Neural progenitor cell (in vitro differentiated cells): Measurements from ENCODE around the gene ZNF839. TPM values are rescaled to one million over a fixed set of nuclear protein-coding genes. Genes with fewer than 3 reads are reported as not detected.

Source experiments
- DNase-seq: peaks from one replicate; pipeline ENCODE4 v3.0.0-alpha.2; 2016; ENCODE audit warnings: low spot score
- H2AFZ ChIP-seq: fragments of 200-600 bp; sonication (generic); replicated peaks from 2 replicates; pipeline ENCODE4 v1.6.1; 2016; ENCODE audit warnings: antibody characterized with exemption
- H3F3A ChIP-seq: fragments of 200-600 bp; sonication (generic); 2 replicates; pipeline ENCODE4 v1.6.1; 2016; ENCODE audit warnings: antibody characterized with exemption, low read depth
- H3K27ac ChIP-seq: fragments of 200-600 bp; sonication (generic); 2 replicates; pipeline ENCODE4 v1.5.1; 2016; ENCODE audit warnings: mild to moderate bottlenecking
- H3K27me3 ChIP-seq: fragments of 200-600 bp; sonication (generic); 2 replicates; pipeline ENCODE4 v1.6.1; 2016; ENCODE audit warnings: mild to moderate bottlenecking, moderate library complexity
- H3K36me3 ChIP-seq: fragments of 200-600 bp; sonication (generic); 2 replicates; pipeline ENCODE4 v1.5.1; 2016
- H3K4me1 ChIP-seq: fragments of 200-600 bp; sonication (generic); 2 replicates; pipeline ENCODE4 v1.6.1; 2016; ENCODE audit warnings: mixed run types
- H3K4me2 ChIP-seq: fragments of 200-600 bp; sonication (generic); 2 replicates; pipeline ENCODE4 v1.6.1; 2016
- H3K4me3 ChIP-seq: fragments of 200-600 bp; sonication (generic); 2 replicates; pipeline ENCODE4 v1.5.1; 2016
- H3K79me2 ChIP-seq: fragments of 200-600 bp; sonication (generic); 2 replicates; pipeline ENCODE4 v1.6.1; 2016; ENCODE audit warnings: low read depth
- H3K9ac ChIP-seq: fragments of 200-600 bp; sonication (generic); 2 replicates; pipeline ENCODE4 v1.6.1; 2016
- H3K9me3 ChIP-seq: fragments of 200-600 bp; sonication (generic); 2 replicates; pipeline ENCODE4 v1.5.1; 2016; ENCODE audit warnings: low read depth
- H4K20me1 ChIP-seq: fragments of 200-600 bp; sonication (generic); 2 replicates; pipeline ENCODE4 v1.6.1; 2016; ENCODE audit warnings: low read depth
- H3K27ac Mint-ChIP-seq: 3 replicates; pipeline ENCODE4 v1.8.0; 2021; ENCODE audit warnings: mixed read lengths
- H3K27me3 Mint-ChIP-seq: 2 replicates; pipeline ENCODE4 v1.8.0; 2022; ENCODE audit warnings: low read depth, mild to moderate bottlenecking, inconsistent platforms, moderate library complexity, mixed read lengths; ENCODE audit not compliant: insufficient read depth
- H3K36me3 Mint-ChIP-seq: 3 replicates; pipeline ENCODE4 v1.8.0; 2021; ENCODE audit warnings: mixed read lengths
- H3K4me1 Mint-ChIP-seq: 3 replicates; pipeline ENCODE4 v1.8.0; 2021; ENCODE audit warnings: mixed read lengths
- H3K4me3 Mint-ChIP-seq: 3 replicates; pipeline ENCODE4 v1.8.0; 2021; ENCODE audit warnings: mild to moderate bottlenecking, moderate library complexity, mixed read lengths
- H3K9me3 Mint-ChIP-seq: 3 replicates; pipeline ENCODE4 v1.8.0; 2020; ENCODE audit warnings: mixed read lengths
- EZH2 ChIP-seq: fragments of 200-600 bp; sonication (generic); IDR thresholded peaks from 2 replicates; pipeline ENCODE4 v1.6.1; 2017; ENCODE audit warnings: antibody characterized with exemption, mild to moderate bottlenecking, moderate library complexity
- EZH2phosphoT487 ChIP-seq: fragments of 200-600 bp; sonication (generic); IDR thresholded peaks from 2 replicates; pipeline ENCODE4 v1.6.1; 2017; ENCODE audit warnings: antibody characterized with exemption
- total RNA-seq: library from RNA; depleted of rRNA; stranded (reverse); fragments of >200 nt; gene quantifications from 2 replicates; pipeline ENCODE4 v1.2.3, GENCODE V29; 2015; ENCODE audit warnings: low replicate concordance
- TF ChIP-seq, protein P1 (sequence below): fragments of 200-600 bp; sonication (generic); IDR thresholded peaks from 2 replicates; pipeline ENCODE4 v1.5.1; 2017; ENCODE audit warnings: antibody characterized with exemption, mild to moderate bottlenecking

The ZNF839 gene
- 13.7 and 22.6 TPM in 2 replicates for total RNA-seq

- peak within 1 kb of the TSS; percentile 99 for H2AFZ ChIP-seq
- peaks cover 12% of the 10 kb centered on the region for H3K27me3 ChIP-seq
- H4K20me1 ChIP-seq, result no peaks in the 10 kb centered on the region
- peak within 1 kb of the TSS; percentile 77 for H3K9ac ChIP-seq
- Mint-ChIP-seq H3K27ac (peak within 1 kb of the TSS; percentile 98), H3K9me3 (peaks cover 5% of the 10 kb centered on the region), H3K36me3 (peaks cover 3% of the 10 kb centered on the region), H3K4me3 (peak within 1 kb of the TSS; percentile 97), H3K27me3 (peaks cover 24% of the 10 kb centered on the region), H3K4me1 (peaks cover 49% of the 10 kb centered on the region)
- H3K9me3 ChIP-seq, result no peaks in the 10 kb centered on the region
- TF ChIP-seq, protein P1, sequence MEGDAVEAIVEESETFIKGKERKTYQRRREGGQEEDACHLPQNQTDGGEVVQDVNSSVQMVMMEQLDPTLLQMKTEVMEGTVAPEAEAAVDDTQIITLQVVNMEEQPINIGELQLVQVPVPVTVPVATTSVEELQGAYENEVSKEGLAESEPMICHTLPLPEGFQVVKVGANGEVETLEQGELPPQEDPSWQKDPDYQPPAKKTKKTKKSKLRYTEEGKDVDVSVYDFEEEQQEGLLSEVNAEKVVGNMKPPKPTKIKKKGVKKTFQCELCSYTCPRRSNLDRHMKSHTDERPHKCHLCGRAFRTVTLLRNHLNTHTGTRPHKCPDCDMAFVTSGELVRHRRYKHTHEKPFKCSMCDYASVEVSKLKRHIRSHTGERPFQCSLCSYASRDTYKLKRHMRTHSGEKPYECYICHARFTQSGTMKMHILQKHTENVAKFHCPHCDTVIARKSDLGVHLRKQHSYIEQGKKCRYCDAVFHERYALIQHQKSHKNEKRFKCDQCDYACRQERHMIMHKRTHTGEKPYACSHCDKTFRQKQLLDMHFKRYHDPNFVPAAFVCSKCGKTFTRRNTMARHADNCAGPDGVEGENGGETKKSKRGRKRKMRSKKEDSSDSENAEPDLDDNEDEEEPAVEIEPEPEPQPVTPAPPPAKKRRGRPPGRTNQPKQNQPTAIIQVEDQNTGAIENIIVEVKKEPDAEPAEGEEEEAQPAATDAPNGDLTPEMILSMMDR, result no peak
- TF ChIP-seq EZH2 (no peak), EZH2phosphoT487 (no peak)
- no peaks in the 10 kb centered on the region for H3K36me3 ChIP-seq
- peak; percentile 93 for DNase-seq
- peaks cover 48% of the 10 kb centered on the region for H3F3A ChIP-seq
- H3K4me3 ChIP-seq, result peak within 1 kb of the TSS; percentile 92
- H3K4me2 ChIP-seq, result peak within 1 kb of the TSS; percentile 95
- H3K27ac ChIP-seq, result no peak within 1 kb of the TSS
- peaks cover 11% of the 10 kb centered on the region for H3K79me2 ChIP-seq
- peaks cover 23% of the 10 kb centered on the region for H3K4me1 ChIP-seq
These were observed at the start of gene ZNF839 for GRCh38 chr14:102319351-102320032. ZNF839 (plus strand) TSS chr14:102319746; CDS start chr14:102319766, 20 bp downstream.

DNA sequence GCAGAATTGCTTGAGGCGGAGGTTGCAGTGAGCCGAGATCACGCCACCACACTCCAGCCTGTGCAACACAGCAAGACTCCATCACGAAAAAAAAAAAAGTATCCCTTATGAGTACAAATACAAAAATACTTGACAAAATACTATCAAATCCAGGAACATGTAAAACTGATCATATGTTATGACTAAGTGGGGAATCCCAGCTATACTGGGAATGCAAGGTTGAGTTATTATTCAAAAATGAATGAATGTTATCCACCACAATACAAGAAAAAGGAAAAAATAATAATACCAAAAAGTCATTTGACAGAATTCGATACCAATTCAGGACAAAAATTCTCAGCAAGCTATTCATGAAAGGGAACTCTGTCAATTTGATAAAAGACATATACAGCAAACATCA, 47.2 kb upstream of the ZNF839 start:
- no peaks in the 10 kb centered on the region for H3K4me1 Mint-ChIP-seq
- Histone ChIP-seq H2AFZ (no peak overlapping the region), H3K79me2 (no peaks in the 10 kb centered on the region), H3K9me3 (no peaks in the 10 kb centered on the region), H3K27me3 (no peaks in the 10 kb centered on the region), H3K9ac (no peak overlapping the region), H3F3A (no peaks in the 10 kb centered on the region), H3K36me3 (no peaks in the 10 kb centered on the region), H3K27ac (no peak overlapping the region), H3K4me3 (no peak overlapping the region), H3K4me1 (no peaks in the 10 kb centered on the region), H3K4me2 (no peak overlapping the region), H4K20me1 (no peaks in the 10 kb centered on the region)
- H3K4me3 Mint-ChIP-seq, result no peak overlapping the region
- no peak overlapping the region for H3K27ac Mint-ChIP-seq
- TF ChIP-seq EZH2phosphoT487, result no peak
- no peak for TF ChIP-seq EZH2
- TF ChIP-seq, protein P1, result no peak
- peaks cover 2% of the 10 kb centered on the region for H3K9me3 Mint-ChIP-seq
- H3K36me3 Mint-ChIP-seq, result peaks cover 11% of the 10 kb centered on the region
- peaks cover 4% of the 10 kb centered on the region for H3K27me3 Mint-ChIP-seq
- no peak for DNase-seq

DNA sequence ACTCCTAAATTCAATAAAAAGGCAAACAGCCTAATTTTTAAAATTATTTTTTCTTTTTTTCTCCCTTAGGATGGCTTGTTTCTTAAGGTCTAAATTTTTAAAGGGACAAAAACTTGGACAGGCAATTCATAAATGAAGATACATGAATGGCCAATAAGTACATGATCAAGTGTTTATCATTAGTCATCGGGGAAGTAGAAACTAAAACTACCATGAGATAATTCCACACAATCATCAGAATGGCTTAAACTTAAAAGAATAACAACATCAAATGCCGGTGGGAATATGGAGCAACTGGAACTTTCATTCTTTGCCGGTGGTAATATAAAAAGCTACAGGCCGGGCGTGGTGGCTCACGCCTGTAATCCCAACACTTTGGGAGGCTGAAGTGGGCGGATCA, 43.7 kb upstream of the ZNF839 start:
- no peaks in the 10 kb centered on the region for H3K36me3 ChIP-seq
- TF ChIP-seq EZH2phosphoT487, result no peak
- TF ChIP-seq EZH2, result no peak
- TF ChIP-seq, protein P1, result no peak
- H3K27ac ChIP-seq, result no peak overlapping the region
- H2AFZ ChIP-seq, result no peak overlapping the region
- Mint-ChIP-seq H3K4me1 (no peaks in the 10 kb centered on the region), H3K4me3 (no peak overlapping the region), H3K27ac (no peak overlapping the region), H3K27me3 (peaks cover 4% of the 10 kb centered on the region), H3K36me3 (peaks cover 19% of the 10 kb centered on the region), H3K9me3 (peaks cover 2% of the 10 kb centered on the region)
- no peaks in the 10 kb centered on the region for H3K27me3 ChIP-seq
- H3F3A ChIP-seq, result no peaks in the 10 kb centered on the region
- H3K9me3 ChIP-seq, result no peaks in the 10 kb centered on the region
- H3K79me2 ChIP-seq, result no peaks in the 10 kb centered on the region
- H3K4me1 ChIP-seq, result no peaks in the 10 kb centered on the region
- no peak overlapping the region for H3K9ac ChIP-seq
- H4K20me1 ChIP-seq, result no peaks in the 10 kb centered on the region
- H3K4me3 ChIP-seq, result no peak overlapping the region
- DNase-seq, result no peak
- H3K4me2 ChIP-seq, result no peak overlapping the region
